ENCODE results near the gene PCED1A.

The PCED1A gene, protein sequence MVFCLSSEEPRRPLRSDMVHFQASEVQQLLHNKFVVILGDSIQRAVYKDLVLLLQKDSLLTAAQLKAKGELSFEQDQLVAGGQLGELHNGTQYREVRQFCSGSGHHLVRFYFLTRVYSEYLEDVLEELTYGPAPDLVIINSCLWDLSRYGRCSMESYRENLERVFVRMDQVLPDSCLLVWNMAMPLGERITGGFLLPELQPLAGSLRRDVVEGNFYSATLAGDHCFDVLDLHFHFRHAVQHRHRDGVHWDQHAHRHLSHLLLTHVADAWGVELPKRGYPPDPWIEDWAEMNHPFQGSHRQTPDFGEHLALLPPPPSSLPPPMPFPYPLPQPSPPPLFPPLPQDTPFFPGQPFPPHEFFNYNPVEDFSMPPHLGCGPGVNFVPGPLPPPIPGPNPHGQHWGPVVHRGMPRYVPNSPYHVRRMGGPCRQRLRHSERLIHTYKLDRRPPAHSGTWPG

DNA sequence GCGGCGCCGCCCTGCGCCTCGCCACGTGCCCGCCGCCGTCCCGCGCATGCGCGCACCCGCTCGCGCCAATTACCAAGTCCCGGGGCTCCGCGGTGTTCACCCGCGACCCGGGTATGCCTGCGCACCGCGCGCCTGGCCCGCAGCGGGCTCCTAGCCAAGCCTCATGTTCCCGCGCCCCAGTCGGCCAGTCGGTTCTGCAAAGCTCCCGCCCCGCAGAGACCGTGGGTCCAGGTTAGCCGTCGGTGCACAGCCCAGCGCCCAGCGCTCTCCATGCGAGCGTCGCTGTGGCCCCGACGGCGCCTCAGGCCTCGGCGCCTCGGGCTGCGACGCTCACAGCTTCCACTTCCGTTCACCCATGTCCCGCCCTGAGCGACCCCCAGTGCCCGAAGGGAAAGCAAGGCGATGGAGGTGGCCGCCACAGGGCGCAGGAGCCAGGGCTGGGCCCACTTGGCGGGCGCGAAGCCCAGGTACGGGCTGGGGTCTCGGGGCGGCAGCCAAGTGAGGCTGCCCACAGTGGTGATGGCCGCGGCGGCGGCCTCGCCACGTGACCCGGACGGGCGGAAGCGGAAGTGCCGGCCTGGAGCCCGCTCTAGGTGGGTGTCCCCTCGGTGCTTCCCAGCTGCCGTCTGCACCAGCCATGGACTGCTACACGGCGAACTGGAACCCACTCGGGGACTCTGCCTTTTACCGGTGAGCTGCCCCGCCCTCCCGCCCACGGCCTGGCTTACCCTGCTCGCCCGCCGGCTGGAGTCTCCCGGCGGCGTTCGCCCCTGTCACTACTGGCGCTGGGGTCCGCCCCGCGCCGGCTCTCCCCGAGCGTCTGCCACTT is at the start of gene PCED1A, which contains the start of gene VPS16:
Gene PCED1A, minus strand, starts transcription at position 518 of the 829 bp plus-strand sequence. CDS start 743 bp downstream, outside the sequence.
Gene VPS16, plus strand, starts transcription at position 608 of the 829 bp plus-strand sequence. Its CDS starts 30 bp downstream, at position 638.
- no peak for FAIRE-seq

DNA sequence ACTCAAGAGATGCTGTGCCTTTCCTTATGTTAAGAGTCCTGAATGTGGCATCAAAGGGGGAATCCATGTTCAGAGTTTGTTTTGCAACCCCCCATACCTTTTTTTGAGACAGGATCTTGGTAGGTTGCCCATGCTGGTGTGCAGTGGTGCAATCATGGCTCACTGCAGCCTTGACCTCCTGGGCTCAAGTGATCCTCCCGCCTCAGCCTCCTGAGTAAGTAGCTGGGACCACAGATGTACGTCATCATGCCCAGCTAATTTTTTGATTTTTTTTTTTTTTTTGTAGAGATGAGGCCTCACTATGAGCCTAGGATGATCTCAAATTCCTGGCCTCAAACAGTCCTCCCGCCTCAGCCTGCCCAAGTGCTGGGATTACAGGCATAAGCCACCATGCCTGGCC is 49.3 kb upstream of the PCED1A start:
- no peak for FAIRE-seq

DNA sequence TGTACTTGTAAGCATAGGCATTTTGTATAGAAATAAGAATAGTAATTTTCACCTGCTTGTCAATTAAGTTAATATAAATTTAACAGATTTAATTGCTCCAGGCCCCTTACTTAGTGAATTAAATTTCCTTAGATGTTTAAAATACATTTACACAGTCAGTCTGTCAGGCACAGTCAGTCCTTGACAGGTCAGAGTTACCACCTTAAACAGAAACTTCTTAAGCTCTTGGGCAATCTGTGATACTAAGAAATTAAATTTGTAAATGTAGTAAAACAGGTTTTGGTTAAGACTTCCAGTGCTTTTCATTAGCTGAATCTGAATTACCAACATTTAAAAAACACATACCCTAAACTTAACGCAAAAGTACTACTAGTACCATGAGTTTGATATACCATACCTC is 48.8 kb upstream of the PCED1A start:
- FAIRE-seq, result no peak

DNA sequence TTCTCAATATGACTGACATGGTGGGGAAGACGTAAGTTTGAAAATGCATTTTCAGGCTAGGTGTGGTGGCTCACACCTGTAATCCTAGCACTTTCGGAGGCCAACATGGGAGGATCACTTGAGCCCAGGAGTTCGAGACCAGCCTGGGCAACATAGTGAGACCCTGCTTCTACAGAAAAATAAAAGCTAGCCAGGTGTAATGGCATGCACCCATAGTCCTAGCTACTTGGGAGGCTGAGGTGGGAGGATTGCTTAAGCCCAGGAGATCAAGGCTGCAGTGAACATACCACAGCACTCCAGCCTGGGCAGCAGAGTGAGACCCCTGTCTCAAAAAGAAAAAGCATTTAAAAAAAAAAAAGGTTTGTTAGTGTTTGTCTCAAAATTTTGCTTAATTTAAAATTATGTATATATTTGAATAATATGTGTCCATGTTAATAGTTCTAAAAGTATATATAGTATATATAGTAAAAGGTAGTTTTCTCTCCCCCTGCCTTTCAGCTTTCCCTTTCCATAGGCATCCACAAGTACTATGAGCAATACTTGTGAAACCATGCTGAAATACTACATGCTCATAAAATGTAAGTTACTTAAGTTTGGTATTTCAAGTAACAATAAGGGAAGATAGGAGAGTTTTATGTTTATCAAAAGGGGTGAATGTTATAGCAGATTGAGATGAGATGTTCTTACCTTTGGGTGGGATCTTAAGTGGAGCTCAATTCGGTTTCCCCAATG is 47.9 kb upstream of the PCED1A start:
- no peak for FAIRE-seq

DNA sequence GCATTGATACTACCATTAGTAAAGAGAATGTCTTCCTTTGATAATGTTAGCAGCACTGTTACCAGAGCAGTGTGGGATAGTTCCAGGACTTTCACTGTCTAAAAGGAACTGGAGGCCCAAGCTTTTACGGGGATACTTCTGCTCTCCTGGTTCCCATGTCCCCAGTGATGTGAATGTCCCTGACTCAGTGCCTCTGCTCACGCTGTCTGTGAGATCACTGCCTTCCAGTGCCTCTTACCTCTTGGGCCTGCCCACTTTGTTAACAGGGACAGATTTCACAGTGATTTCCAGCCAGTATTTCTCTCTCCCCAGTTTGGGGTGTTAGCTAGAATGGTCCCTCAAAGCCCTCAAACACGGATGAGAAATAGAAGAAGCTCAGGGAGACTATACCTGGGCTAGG is 47.3 kb upstream of the PCED1A start:
- FAIRE-seq, result no peak

DNA sequence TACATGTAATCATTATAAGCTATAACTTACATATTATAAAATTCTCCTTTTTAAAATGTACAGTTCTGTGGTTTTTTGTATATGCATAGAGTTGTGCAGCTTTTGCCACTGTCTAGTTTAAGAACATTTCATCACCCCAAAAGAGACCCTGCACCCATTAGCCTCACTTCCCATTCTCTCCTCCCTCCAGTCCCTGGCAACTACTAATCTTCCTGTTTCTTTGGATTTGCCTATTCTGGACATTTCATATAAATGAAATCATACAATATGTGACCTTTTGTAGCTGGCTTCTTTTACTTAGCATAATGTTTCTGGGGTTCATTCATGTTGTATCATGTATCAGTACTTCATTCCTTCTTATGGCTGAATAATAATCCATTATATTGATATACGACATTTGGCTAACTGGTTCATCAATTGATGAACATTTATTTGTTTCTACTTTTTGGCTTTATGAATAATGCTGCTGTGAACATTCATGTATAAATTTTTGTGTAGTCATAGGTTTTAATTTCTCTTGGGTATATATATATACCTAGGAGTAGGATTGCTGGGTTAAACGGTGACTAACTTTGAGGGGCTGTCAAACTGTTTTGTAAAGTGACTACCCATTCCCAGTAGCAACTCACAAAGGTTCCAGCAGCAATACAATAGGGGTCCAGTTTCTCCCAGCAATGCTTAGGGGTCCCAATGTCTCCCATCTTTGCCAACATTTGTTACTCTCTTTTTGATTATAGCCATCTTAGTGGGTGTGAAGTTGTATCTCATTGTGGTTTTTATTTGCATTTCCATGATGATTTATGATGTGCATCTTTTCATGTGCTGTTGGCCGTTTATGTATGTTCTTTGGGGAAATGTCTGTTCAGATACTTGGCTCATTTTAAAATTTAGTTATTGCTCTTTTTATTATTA is 43.5 kb upstream of the PCED1A start:
- FAIRE-seq, result no peak

DNA sequence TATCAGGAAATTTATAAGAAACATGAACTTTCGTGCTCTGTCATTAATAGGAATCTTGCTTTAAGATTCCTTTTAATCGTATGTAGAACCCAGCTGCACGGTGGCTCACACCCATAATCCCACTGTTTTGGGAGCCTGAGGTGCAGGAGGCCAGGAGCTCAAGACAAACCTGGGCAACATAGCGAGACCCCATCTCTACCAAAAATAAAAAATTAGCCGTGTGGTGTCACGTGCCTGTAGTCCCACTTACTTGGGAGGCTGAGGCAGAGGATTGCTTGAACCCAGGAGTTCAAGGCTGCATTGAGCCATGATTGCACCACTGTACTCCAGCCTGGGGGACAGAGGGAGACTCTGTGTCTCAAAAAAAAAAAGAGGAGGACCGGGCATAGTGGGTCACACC is 40.2 kb upstream of the PCED1A start:
- no peak for FAIRE-seq

DNA sequence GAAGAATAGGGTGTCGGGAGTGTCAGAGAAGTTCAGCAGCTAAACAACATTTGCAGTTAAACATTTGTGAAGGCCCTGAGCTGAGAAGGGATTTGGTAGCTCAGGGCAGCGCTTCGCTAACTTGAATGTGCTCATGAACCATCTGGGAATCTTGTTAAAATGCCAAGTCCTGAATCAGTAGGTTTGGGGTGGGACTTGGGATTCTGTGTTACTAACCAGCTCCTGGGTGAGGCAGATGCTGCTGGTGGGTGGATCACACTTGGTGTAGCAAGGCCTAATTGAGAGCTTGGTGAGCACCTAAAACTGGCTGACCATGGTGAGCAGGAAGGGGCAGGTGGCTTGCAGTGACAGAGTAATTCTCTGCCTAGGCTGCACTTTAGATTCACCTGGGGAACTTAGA is 38.7 kb upstream of the PCED1A start:
- no peak for FAIRE-seq

DNA sequence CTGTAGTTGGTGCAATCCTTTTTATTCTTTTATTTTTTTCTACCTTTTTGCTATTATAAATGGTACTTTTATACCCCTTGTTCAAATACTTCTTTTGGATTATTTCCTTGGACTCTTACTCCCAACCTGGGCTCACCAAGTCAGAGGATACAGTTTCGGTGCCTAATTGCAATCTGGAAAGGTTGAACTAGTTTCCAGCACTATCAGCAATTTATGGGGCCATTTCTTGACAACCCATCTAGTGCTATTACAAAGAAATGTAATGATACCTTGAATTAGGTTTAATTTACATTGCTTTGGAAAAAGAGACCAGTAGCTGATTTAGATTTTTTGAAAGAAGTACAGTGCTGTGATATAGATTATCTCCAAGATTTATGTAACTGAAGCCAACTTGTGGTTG is 38.1 kb upstream of the PCED1A start:
- FAIRE-seq, result no peak

DNA sequence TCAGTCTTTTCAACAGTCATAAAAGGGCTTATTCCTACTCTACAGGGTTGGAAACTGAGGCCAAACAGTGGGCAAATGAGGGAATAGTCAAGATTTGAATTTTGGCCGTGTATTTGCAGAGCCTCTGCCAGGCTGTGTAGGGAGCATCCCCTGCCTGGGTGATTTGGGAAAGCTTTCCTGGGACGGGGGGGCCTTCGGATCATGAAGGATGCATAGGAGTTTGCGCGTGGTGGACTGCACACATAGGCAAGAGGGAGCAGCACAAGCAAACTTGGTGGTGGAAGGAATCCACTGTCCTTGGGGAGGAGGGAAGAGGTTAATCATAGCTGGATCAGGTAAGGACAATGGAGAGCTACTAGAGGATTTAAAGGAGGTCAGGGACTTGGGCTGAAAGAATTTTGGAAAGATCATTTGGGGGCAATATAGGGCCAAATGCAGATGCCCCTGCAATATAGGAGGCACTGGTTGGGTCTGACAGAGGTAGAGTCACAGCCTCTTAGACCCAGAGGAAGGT is 35.3 kb upstream of the PCED1A start:
- no peak for FAIRE-seq

DNA sequence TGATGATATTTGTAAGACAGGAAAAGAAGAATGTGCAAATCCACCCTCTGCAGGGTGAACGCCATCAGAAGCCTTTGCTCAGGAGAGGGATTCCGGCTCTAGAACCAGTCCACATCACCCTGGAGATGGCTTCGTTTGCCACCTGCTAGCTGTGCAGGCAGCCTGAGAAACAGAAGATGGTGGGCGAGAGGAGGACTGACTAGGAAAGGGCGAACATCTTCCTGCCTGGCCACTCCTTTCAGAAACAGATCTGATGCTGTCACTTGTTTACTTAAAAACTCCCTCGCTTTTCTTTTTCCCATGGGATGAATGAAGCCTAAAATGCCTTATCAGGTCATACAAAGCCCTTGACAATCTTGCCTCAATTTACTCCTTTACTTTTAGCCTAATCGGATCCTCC is 34.0 kb upstream of the PCED1A start:
- FAIRE-seq, result no peak

DNA sequence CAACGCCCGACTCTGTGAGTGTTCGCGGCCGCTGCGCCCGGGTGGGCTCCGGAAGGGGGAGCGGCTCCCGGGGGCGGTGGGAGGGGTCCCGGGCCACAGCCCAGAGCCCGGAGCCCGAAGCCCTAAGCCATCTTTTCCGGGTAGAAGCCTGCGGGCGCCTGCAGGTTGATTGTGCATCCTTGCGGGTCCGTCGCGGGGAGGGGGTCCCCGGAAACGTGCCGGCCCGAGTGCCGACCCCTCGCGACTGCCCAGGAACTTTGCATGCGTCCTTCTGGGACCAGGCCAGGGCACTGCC is 33.2 kb upstream of the PCED1A start:
- no peak for FAIRE-seq

DNA sequence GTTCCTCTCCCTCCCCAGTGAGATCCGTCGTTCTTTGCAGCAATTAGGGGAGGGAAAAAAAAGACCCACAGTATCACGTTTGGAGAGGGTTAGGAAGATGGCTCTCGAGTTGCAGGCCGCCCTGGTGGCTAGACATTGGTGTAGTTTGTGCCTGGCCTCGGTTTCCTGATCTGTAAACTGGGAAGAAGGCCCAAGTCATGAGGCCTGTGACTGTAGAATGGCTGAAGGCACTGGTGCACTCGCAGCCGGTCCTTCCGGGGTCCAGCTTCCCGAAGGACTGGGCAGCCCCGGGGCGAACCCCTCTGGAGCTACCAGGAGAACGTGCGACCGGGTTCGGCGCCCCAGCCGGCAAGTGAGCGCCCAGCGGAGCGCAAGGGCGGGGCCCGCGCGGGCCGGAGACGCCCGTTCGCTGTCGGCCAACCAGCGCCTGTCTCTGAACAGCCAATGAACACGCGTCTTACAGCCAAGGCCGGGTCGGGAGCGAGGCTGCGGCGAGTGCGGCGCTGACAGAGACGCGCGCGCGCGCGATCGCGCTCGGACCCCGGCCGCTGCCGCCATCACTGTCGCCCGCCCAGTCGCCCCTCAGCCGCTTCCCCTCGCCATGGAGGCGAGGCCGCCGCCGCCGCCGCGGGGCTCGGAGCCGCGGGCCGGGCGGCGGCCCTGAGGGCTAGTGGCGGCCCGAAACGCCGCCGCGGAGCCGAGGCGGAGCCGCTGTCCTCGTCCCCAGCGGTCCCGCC is 32.7 kb upstream of the PCED1A start, which contains the start of gene PTPRA:
Gene PTPRA, plus strand, starts transcription at position 472 of the 737 bp plus-strand sequence. CDS start 90,797 bp downstream, outside the sequence.
- no peak for FAIRE-seq

DNA sequence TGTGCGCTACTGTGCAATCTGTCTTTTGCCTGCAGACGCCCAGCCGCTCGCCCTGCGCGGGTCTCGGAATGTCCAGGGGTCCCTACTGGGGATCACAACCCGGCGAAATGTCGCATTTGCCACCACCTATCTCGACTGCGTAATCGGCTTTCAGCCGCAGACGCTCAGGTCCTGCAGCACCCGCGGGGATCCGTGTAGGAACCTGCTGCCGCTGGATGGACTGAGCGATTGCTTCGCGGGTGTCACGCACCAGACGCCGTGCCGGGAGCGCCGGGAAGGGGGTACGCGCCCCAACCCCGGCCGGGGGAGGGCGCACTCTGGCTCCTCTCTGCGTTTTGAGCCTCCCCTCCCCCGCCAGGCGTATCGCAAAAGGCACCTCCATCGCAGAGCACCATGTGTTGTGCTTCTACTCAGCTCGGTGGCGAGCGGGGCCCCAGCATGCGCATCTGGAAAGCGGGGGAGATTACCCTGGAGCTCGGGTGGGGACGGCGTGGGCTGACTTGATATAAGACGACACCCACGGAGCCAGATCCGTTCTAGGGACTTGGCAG is 32.1 kb upstream of the PCED1A start:
- FAIRE-seq, result no peak

DNA sequence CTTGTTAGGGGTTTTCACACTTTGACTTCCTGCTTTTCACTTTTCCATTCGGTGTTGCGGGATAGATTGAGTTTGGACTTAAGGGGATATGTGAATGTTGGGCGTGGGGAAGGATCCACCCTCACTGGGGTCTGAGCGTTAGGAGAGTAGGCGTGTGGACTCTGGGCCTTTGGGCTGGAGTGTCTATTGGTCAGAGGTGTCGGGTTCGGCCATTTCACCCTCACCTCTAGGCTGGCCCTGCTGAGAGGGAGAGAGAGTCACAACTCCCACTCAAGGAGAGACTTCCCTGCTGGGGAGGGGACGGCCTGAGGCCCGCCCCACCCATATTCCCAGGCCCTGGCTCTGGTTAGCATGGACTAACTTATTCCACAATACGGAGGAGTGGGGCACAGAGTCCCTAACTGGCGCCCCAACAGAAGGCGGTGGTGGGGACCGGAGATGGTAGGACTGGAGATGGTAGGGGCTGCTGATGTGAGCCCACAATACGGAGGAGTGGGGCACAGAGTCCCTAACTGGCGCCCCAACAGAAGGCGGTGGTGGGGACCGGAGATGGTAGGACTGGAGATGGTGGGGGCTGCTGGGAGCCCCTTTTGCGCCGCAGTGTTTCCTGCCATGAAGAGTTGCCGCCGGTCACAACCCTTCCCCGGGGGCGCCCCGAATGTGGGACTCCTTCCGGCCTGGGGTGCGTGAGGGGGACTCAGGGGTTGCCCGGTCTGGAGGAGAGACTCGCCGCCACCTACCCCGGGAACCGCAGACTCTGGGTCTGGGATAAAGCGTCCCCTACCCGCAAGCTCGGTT is 31.4 kb upstream of the PCED1A start:
- no peak for FAIRE-seq

DNA sequence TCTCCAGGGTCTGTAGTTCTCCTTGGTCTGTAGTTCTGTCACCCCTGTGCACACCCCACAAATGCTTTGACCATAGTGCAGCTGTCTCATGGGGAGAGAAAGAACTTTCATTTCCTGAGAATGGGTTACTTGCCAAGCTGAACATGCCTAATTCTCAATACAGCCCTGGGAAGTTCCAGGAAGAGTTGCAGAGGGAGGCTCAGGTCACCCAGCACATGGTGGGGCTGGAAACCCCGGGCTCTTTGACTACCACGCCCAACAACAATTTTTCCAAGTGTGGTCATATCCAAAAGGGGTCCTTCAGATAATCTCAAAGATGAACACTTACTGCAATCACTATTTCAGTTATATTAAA is 30.6 kb upstream of the PCED1A start:
- no peak for FAIRE-seq

DNA sequence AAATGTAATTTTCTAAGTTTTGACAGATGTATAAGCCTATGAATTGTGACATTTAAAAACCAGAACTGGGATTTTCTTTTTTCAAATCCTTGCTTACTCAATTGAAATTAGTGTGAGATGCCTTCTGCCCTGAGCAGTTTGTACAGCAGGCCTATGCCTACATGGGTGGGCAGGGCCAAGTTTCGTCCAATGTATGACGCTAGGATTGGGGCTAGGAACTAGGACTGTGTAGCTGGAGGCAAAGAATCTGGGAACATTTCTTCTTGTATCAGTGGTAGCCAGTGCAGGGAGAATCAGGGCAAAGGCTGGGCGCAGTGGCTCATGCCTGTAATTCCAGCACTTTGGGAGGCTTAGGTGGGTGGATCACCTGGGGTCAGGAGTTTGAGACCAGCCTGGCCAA is 28.9 kb upstream of the PCED1A start:
- FAIRE-seq, result no peak

DNA sequence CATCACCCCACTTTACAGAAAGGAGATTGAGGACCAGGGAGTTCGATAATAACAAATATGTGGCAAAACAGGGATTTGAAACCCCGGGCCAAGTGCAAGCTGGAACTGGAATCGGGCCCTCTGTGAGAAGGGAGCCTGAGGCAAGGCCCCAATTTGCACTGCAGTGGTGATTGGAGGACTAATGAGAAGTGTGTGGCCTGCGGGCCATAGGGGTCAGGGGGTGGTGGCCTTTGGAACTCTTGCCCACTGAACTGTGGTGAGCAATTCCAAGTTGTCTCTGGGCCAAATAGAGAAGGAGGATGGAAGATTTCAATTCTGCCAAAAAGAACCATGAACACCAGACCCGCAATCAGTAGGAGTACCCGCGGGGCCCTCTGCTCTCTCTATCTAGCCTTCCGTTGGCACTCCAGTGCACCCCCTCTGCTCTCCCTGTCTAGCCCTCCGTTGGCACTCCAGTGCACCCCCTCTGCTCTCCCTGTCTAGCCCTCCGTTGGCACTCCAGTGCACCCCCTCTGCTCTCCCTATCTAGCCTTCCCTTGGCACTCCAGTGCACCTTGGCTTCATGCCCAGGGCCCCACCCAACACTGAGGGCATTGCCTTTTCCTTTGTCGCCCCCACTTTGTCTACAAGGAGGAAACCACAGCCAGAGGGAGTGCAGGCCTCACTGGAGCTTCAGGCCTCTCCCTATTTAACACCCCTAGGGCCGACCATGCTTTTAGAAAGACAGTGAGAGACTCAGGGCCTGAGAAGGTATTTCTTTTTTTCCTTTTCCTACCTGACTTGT is 26.8 kb upstream of the PCED1A start:
- no peak for FAIRE-seq

DNA sequence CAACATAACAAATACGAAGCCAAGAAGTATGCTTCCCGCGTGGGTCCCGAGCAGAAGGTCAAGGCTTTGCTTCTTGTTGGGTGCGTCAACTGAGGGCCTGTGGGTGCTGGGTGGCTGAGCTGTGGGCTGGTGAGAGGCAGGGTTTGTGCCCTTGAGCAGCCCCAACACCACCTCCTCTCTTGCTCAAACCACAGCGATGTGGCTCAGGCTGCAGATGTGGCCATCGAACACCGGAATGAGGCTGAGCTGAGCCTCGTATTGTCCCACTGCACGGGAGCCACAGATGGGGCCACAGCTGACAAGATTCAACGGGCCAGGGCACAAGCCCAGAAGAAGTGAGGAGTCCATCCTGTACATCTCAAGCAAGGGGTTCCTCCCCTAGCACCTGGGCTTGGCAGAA is 25.8 kb upstream of the PCED1A start:
- FAIRE-seq, result no peak
